GF-D8 (cell line): Measurements from ENCODE around the gene LGR6.
"Not testable (repeated sequence)": the region's sequence is repeated elsewhere in the genome, so short reads cannot be mapped to it uniquely, and the experiment has no call there.

Experiments used
- DNase-seq: peaks from one replicate; lab custom pipeline; 2025; lab: John Stamatoyannopoulos, UW

The LGR6 gene

DNA sequence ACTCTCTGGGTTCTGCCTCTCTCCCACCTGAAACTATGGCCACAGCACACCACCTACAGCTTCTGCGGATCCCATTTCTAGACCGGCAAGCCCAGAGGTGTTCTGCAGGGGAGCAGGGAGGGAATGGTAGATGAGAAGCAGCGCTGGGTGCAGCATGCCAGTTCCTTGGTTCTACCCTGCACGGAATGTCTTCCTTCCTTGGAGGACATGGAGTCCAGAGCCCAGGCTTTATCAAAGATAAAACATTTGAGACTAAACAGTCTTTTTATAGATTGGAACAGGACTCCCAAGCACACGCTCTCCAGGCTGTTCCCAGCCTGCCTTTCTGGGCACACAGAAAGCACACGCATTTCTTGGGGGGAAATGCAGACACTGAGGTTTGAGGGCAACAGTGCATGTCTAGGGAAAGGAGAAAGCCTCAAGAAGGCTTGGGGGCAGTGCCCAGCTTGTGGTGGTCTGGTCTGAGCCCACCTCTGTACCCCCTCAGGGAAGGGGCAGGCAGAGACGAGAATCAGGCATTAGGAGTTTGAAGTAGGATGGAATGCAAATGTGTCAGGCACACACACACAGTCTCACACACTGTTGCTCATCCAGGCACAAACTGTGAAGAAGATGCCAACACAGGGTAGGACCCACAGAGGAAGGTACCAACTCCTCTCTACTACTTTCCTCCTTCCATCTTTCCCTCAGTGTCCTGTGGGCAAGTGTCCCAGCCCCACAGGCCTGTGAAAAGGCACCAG is 29.7 kb downstream of the LGR6 start:
- no peak for DNase-seq

DNA sequence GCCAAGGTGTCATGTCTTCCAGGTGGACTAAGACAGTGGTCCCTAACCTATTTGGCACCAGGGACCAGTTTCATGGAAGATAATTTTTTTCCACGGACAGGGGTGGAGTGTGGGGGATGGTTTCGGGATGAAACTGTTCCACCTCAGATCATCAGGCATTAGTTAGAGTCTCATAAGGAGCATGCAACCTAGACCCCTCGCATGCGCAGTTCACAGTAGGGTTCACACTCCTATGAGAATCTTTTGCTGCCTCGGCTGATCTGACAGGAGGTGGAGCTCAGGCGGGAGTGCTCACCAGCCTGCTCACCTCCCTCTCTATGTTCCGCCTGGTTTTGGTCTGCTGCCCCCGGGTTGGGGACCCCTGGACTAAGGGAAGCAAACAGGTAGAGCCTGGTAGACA is 30.9 kb downstream of the LGR6 start:
- DNase-seq, result no peak

DNA sequence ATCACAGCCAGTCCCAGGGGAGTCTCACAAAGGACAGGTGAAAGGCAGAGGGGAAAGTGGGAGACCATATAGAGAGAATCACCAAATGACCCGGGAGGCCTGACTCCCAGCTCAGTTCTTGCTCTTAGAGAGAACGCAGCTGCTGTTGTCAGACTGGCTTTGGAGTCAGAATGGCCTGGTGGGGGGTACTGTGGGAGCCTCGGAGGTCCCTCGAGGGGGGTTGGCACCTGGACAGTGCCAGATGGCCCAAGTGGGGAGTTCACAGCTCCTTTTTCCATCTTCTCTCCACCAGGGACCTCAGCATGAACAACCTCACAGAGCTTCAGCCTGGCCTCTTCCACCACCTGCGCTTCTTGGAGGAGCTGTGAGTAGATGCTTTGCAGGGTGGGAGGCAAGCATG is 31.5 kb downstream of the LGR6 start:
- DNase-seq, result no peak

DNA sequence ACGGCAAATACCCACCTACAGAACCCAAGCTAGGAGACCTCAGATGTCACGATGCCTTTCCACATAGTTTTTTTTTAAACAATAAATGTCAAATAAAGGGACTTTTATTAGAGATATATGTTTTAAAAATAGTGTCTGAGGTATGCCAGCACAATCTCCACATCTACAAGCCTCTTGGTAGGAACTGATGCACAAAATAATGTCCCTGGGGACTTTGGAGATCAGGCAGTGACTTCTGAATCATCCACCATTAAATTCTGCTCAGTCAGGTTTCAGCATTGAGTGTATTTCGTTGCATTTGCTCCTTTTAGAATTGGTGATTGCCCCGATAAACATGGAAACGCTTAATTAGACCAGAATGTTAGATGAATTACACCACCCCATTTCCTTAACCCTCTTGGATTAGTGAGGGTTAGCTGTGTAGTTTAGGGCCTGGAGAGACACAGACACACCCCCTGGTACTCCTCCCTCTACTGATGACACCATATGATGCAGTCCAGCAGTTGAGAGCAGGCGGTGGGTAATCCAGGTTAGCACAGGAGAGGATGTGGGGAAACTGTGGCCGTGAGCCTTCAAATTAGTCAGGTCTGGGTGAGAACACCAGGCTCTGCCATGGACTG is 33.6 kb downstream of the LGR6 start:
- DNase-seq, result no peak

DNA sequence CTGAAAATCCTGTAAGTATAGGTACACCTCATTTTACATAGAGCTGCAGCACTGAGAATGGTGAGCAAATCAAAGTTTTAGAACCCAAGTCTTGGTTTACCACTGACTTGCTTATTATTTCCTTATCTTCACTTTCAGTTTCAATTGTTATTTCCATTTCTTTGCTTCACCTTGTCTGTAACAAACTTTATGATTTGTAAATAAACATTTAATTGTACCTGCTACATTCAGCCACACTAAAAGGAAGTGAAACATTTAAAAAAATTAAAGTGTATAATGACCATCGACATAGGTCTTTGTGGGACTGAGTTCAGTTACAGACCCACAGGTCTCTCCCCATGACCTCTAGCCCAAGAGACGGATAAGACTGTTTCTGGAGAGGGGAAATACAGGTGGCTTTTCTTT is 34.4 kb downstream of the LGR6 start:
- no peak for DNase-seq

DNA sequence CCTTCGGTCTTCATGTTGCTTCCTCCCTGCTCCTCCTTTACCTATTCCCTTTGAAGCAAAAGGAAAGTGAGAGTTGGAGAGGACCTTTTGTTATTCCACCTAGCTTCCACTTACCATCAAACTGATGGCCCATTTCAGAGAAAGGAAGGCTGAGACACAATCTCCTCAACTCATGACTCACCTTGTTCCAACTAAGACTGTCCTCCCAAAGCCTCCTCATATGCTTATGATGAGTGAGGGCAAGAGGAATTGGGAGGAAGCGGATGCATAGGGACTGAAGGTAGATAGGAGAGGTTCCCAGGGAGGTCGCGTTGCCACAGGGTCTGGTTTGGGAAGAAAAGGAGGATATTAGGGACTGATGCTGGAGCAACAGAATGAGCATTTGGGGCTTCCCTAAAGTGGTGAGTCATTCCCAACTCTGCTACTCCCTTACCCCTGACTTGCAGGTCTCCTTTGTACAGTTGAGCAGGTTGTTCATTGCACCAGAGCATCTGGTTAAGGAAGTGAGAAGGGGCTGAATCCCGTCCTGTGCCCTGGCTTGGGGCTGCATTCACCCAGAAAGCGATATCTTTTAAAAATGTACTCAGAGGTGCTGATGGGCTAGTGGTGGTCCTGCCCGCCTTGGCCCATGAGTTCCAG is 35.0 kb downstream of the LGR6 start:
- DNase-seq, result no peak

DNA sequence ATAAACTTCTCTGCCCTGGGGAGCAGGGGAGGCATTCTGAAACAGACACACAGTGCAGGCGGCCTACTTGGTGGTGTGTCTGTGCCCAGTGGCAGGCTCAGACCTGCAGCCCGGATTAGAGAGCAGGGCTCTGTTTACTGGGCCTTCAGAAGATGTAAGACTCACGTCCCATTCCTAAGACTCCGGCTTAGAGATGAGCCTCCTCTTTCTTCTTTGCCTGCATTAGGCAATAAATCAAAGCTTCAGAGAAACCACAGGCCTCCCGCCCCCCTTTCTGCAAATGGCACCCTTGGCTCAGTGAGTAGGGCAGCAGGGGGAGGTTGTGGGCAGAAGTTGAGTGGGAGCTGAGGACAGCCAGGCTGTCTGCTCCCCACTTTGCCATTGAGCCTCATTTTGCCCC is 35.8 kb downstream of the LGR6 start:
- DNase-seq, result no peak

DNA sequence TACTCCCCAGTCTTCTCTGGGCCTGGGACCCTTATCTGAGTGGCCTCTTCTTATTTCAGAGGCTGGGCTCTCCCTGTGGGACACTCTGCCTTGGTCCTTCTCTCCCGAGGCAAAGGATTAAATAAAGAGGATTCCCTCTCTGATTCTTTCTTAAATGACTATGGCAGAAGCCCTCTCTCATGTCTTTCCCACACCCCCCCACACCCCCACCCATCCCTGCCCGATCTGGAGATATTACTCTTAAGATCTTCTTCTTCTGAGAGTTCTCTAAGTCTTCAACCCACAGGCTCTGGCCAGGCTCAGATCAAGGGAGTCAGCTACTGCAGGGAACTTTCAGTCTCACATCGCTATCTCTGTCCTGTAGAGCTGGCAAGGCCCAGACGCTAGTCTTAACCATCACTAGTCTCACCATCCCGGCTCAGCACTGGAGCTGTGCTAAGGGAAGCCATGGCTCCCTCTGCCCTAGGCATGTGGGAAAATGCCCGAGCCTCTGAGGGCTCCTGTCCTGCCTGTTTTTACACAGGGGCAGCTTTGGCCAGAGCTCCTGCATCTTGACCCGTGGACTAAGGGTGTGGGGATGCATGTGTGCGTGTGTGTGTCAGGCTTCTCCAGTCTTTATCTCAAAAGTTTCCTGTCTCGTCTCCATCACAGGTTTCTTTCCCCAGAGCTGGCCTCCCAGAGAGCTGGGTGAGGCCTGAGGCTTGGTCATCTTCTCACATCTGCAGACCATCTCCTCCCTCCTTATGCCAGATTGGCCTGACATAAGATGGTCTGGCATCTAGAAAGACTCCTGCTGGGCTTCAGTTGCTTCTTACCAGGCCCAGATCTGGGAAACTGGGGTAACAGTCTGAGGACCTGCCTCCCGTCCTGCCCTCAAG is 36.7 kb downstream of the LGR6 start:
- no peak for DNase-seq

DNA sequence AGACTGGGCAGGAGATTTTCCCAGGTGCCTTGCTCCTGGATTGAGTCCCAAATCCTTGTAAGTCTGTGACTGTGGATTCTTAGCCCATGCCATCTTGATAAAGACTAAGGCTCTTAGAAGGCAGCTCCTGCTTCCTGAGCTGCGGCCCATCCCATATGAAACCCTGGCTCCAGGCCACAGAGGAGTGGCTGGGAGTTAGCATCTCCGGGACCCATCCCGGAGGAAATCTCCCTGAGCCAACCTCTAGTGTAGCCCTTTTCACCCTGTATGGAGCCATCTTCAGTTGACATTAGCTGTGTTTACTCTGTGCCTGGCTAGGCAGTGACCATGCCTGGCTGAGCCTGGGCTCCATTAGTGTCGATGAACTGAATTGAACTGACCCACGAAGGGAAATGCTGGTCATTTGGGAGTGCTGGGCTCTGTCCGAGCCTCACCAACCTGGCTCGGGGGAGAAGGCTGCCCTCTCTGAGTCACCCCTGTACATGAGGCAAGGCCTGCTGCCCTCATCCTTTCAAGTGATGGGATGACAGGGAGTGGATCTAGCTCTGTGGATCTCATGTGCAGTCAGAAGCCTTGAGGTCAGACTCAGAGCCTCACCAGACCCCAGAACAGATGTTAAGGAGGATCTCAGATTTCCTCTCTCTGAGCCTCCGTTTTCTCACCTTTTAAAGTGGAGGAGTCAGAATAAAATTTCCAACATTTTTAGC is 37.5 kb downstream of the LGR6 start:
- DNase-seq, result no peak

DNA sequence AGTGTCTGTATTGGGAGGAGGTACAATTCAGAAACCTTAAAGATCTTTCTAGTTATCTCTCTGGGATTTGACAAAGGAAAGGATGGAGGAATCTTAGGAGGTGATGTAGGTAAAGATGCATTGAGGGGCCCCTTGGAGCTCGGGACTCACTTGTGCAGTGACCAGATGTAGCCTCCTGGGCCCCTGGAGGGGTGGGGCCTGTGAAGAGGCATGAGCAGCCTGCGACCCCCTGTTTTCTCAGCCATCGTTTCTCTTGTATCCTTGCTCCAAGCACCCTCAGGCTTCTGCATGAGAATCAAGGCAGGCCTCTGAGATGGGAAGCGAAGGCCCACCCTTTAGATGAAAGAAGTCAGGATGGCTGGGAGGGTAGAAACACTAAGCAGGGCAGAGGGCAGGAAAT is 39.6 kb downstream of the LGR6 start:
- no peak for DNase-seq

DNA sequence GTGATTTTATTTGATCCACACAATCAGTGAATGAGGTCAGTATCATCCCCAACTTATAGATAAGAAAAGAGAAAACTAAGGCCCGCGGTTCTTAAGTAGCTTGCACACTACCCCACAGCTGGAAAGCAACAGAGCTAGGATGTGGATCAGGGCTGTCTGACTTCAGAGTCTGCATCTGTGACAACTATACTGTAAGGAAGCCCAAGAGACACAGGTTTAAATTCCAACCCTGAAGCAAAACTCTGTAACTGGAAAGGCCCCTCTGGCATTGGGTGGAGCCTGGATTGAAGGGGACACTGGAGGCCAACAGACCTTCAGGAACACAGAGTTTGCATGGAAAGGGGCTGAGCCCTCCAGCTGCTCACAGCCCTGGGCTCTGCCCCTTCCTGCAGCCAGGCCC is 40.2 kb downstream of the LGR6 start:
- DNase-seq, result no peak

DNA sequence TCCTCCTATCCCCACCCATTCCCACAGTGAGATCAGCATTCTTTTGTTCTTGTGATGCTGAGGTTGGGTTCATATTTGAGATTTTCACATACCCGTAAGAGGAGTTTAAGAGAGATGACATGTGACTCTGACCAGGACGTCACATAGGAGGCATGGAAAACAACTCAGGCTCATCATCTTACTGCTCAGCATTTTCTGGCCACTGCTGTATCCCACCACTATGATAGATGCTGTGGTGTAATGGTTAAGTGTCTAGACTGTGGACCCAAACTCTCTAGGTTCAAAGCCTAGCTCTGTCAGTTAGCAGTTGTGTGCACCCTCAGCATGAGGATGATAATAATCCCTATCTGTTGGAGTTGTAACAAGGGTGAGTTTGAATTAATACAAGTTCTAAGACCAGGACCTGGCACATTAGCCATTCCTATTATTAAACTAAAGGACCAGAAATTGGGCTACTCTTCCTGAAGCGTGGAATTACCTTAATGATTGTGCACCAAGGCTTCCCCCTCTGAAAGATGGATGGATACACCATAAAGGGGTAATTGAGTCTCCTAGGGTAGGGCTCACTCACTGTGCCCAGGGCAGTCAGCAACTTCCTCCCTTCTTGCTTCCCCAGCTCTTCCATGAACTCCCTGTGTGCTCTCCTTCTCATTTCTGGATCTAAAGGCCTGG is 40.9 kb downstream of the LGR6 start:
- DNase-seq, result no peak

DNA sequence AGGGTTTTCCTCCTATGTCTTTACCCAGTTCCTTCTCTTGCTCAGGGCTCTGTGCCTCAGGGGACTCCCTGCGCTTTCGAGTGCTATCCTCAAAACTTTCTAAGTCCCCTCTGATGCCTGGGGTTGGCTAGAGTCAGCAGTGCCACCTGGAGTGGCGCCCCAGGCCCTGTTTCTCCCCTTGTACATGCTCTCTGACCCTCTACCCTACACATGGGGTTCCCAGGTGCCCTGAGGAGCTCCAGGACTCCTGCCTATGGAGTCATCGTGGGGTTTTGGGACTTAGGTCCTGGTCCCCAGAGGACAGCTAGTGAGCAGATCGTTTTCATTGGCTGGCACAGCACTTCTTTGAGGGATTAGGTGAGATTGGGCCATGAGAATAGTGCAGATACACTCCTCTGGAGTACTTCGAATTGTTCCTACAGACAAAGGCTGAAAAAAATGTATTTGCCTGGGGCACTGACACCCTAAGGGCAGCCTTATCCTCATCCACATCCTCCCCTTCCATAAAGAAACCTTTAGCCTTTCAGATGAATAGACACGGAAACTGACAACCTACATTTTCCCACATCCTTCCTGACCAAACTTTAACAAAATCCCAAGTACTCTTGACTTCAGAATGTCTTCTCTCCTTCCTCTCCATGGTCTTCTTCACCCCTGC is 41.5 kb downstream of the LGR6 start:
- no peak for DNase-seq

DNA sequence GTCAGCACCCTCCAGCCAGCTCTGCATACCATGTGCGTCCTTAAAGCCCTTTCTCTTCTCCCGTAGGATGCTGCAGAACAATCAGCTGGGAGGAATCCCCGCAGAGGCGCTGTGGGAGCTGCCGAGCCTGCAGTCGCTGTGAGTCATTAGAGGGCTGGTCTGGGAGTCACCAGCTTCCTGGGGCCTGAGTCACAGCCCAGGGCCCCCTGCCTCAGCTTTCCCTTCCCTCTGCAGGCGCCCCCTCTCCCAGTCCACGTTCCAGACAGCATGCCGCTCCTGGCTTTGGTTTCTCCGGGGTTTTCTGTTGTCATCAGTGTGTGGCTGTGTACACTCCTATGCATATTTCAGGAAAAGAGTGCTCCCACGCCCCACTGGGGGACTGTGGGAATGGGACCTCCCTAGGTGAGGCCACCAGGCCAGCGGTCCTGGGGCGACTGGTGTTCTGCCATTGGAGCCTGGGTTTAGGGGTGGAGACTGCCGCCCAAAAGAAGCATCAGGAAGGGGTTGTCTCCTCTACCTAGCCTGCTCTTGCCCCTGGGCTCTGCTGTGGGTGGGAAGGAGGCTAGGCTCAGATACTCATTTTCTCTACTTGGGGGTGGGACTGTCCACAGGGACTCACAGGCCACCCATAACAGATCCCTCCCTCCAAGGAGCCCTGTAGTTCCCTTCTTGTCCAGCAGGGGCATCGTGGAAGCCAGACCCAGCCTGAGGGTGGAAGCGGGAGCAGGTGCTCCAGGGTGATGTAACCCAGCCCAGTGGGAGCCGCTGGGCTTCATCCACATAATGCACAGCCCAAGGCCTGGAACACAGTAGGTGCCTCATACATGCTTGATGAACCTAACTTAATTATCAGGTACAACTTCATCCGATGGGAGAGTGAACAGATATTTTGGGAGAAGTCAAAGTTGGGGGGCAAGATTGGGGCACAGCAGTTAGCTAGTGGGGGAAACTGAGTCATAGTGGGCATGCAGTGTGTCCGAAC is 42.5 kb downstream of the LGR6 start:
- no peak for DNase-seq

DNA sequence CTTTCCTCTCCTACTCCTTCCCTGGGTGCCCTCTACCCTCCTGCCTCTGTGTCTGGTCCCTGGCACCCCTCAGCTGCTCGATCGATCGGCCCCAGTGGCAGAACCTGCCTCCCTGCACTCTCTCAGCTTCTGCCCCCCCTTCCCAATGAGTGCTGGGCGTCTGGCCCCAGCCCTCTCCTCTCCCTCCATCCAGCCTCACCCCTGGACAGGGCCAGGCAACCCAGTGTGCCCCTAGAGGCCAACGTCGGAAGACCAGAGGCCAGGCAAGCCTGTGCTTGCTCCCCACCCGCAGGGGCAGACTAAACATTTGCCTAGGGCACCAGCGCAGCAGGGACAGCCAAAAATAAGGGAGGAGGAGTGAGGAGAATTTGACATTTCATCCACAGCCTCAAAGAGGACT is 43.5 kb downstream of the LGR6 start:
- no peak for DNase-seq

DNA sequence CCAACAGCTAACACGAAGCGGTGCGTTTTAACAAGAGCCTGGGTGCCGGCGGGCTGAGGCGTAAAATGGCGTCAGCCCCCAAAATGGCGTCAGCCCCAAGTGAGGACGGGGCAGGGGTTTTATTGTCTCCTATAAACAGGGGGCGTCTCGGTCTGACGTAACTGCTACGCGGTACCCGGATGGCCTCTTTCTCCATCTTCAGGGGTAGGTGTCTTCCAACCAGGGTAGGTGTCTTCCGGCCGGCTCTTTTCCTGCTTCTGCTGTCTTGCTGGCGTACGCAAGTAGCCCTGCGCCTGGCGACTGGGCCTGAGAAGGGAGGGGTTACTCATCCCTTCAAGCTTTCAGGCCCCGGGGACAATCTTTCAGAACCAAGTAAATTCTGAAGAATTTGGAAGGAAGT is 45.3 kb downstream of the LGR6 start:
- no peak for DNase-seq

DNA sequence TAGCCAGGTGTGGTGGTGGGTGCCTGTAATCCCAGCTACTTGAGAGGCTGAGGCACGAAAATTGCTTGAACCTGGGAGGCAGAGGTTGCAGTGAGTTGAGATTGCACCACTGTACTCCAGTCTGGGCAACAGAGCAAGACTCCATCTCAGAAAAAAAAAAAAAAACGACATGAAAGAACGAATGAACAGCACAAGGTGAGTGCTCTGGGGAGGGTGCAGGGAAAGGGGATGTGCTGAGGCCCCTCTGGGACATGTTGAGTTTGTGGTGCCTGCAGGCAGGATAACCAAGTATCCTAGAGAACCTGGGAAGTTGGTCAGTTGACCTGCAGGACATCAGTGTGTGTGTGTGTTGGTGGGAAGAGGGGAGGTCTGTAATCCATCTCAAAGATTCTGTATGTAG is 46.6 kb downstream of the LGR6 start:
- not testable (repeated sequence) for DNase-seq

DNA sequence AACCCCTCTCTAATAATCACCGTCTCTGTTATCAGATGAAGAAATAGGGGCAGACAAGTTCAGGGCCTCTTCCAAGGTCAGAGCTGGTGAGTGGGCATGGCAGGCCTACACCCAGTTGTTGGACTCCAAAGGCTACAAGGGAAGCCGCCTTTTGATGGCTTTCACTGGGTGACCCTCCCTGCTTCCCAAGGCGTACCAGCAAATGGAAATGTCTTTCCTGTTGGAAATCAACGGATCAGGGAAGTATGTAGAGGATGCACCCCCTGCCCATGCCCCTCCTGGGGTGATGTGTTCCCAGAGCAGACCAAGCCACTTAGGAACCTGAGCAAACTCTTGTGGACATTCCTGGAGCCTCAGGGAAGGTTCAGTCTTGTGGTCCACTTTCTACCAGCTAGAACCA is 47.4 kb downstream of the LGR6 start:
- DNase-seq, result no peak

DNA sequence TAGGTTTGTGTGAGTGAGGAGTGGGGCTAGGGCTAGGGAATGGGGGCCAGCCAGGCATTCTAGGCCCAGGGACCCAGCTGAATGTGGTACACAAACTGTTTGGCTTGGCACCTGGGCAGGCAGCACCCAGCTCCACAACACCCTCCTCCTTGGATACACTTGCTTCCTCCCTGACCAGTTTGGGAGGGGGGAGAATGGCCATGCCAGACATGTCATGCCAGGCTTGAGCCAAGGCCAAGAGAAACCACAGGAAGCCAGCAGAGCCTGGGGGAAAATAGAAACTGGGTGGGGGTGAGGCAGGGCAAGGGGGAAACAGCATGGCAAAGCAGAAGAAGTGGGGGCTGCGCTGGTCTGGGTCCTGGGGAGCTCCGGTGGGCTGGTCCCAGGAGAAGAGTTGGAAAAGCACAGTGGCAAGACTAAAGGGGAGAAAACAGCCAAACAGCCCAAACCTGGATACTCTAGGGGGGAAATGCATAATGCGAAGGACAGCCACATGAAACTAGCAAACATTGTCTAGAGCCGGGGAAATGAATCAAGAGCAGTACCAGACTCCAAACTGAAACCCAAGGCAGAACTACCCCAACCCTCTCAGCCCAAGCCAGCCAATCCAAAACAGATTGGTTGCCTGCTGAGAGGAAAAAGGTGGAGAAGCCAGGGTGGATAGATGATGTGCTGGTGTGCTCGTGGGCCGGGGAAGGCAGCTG is 47.9 kb downstream of the LGR6 start:
- DNase-seq, result no peak
